NOMO-1 treated with dmso at 0.1 percent for 144 hours (cell line): ENCODE measurements around the gene ZNF101.

Source experiments
- DNase-seq: peaks from one replicate; lab custom pipeline; 2025; ENCODE audit not compliant: unreplicated experiment; lab: John Stamatoyannopoulos, UW

ZNF101 gene

DNA sequence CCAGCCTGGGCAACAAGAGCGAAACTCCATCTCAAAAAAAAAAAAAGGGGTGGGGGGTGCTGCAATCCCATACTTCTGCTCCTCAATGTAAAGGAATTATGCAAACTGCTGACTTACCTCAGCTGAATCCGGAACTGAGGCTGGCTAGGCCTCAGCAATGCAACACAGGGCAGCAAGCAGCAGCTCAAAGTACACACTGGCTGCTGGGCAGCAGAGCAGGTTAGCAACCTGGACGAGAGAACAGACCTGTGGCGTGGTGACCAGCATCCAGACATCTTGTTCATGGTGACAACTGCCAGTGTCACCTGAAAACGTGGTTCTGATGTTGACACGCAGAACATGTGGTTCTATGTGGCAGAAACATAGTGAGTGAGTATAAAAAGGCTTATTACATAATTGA, 36.2 kb downstream of the ZNF101 start:
- DNase-seq: no peak

- no peak for DNase-seq
These were observed 41.9 kb downstream of the ZNF101 start for GRCh38 chr19:19710506-19710905.

GRCh38 chr19:19711306-19711933, 42.8 kb downstream of the ZNF101 start:
- no peak for DNase-seq

GRCh38 chr19:19711934-19712828, 43.5 kb downstream of the ZNF101 start:
- no peak for DNase-seq

- no peak for DNase-seq
These were observed 51.2 kb downstream of the ZNF101 start for GRCh38 chr19:19719798-19720197.

DNA sequence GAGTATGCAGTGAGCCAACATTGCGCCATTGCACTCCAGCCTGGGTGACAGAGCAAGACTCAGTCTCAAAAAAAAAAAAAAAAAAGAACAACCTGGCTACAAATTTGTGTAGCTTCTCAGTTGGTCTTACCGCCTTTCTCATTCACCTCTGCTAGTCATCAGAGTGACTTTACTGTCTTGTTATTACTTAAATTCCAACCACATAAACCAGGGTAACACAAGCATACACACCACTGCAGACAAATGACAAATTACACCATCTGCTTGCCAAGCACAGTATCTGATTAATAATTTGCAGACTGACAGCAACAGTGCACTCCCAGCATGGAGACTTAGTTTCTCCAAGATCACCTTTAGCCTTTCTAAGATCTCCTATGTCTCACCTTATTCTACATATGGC, 53.3 kb downstream of the ZNF101 start:
- DNase-seq: no peak

- DNase-seq: no peak
These were observed 64.2 kb downstream of the ZNF101 start, which contains the start of gene ZNF14 for GRCh38 chr19:19732579-19733501. TSS of gene ZNF14 (minus strand) at chr19:19733112. CDS start at chr19:19732958, 154 bp downstream.
